ENCODE results near the gene MCOLN2.
"Not testable (repeated sequence)": the region's sequence is repeated elsewhere in the genome, so short reads cannot be mapped to it uniquely, and the experiment has no call there.

Gene MCOLN2

GRCh38 chr1:84986561-84986960, 10.4 kb downstream of the MCOLN2 start:
- not testable (repeated sequence) for DNase-seq

GRCh38 chr1:84985365-84985764, 11.5 kb downstream of the MCOLN2 start:
- no peak for DNase-seq

- no peak for DNase-seq
These were observed 14.5 kb downstream of the MCOLN2 start for GRCh38 chr1:84982395-84982794.

GRCh38 chr1:84975035-84975434, 21.9 kb downstream of the MCOLN2 start:
- DNase-seq, result no peak

- DNase-seq, result no peak
These were observed 23.2 kb downstream of the MCOLN2 start for GRCh38 chr1:84973498-84974334.

- no peak for DNase-seq
These were observed 24.4 kb downstream of the MCOLN2 start for GRCh38 chr1:84972377-84972987.

- DNase-seq, result no peak
These were observed 25.0 kb downstream of the MCOLN2 start for GRCh38 chr1:84971957-84972356.

- no peak for DNase-seq
These were observed 27.2 kb downstream of the MCOLN2 start for GRCh38 chr1:84969489-84970250.

GRCh38 chr1:84968865-84969264, 28.0 kb downstream of the MCOLN2 start:
- DNase-seq, result no peak

GRCh38 chr1:84968101-84968500, 28.8 kb downstream of the MCOLN2 start:
- DNase-seq, result no peak

- DNase-seq, result no peak
These were observed 29.2 kb downstream of the MCOLN2 start for GRCh38 chr1:84967666-84968065.

GRCh38 chr1:84963021-84963420, 33.9 kb downstream of the MCOLN2 start:
- no peak for DNase-seq

GRCh38 chr1:84961316-84961715, 35.6 kb downstream of the MCOLN2 start:
- DNase-seq, result no peak

- no peak for DNase-seq
These were observed 36.5 kb downstream of the MCOLN2 start for GRCh38 chr1:84960371-84960770.

GRCh38 chr1:84959294-84959693, 37.6 kb downstream of the MCOLN2 start:
- DNase-seq, result no peak

GRCh38 chr1:84957966-84958365, 38.9 kb downstream of the MCOLN2 start:
- DNase-seq, result no peak

- no peak for DNase-seq
These were observed 40.3 kb downstream of the MCOLN2 start for GRCh38 chr1:84956655-84957054.

GRCh38 chr1:84956097-84956496, 40.8 kb downstream of the MCOLN2 start:
- no peak for DNase-seq

- DNase-seq, result no peak
These were observed 47.2 kb downstream of the MCOLN2 start for GRCh38 chr1:84949664-84950063.

- no peak for DNase-seq
These were observed 49.1 kb downstream of the MCOLN2 start for GRCh38 chr1:84947536-84948410.

GRCh38 chr1:84946631-84947030, 50.3 kb downstream of the MCOLN2 start:
- no peak for DNase-seq
